MCF 10A (cell line): ENCODE results near the gene ZNF771. TPM values are rescaled to one million over a fixed set of nuclear protein-coding genes. Genes with fewer than 3 reads are reported as not detected.
"Not testable (repeated sequence)": the region's sequence is repeated elsewhere in the genome, so short reads cannot be mapped to it uniquely, and the experiment has no call there.

Source experiments
- BruUV-seq: library from RNA; stranded (reverse); fragments of 400-500 nt; replicated peaks from 2 replicates; lab custom pipeline; 2021; lab: Mats Ljungman, UMichigan
- CTCF ChIA-PET: fragments of 300-600 bp; sonication (Branson Sonifier 250); formaldehyde crosslinking; extraction: SDS; loops from one replicate; lab custom pipeline; 2021; ENCODE audit warnings: antibody characterized with exemption, inconsistent platforms; lab: Yijun Ruan, JAX
- POLR2A ChIA-PET: fragments of 300-600, 350-650 bp; sonication (Branson Sonifier 250); formaldehyde crosslinking; extraction: SDS; loops from one replicate; lab custom pipeline; 2020; ENCODE audit warnings: antibody characterized with exemption, inconsistent platforms; lab: Yijun Ruan, JAX
- DNase-seq: peaks from one replicate; pipeline ENCODE4 v3.0.0-alpha.2; 2018; ENCODE audit not compliant: unreplicated experiment
- H3K27ac Mint-ChIP-seq: one replicate; pipeline ENCODE4 v1.8.0; 2022; ENCODE audit warnings: mild to moderate bottlenecking, low read depth, mixed read lengths; ENCODE audit not compliant: unreplicated experiment
- H3K27me3 Mint-ChIP-seq: one replicate; pipeline ENCODE4 v1.8.0; 2022; ENCODE audit warnings: mixed read lengths; ENCODE audit not compliant: insufficient read depth, unreplicated experiment
- H3K36me3 Mint-ChIP-seq: one replicate; pipeline ENCODE4 v1.8.0; 2022; ENCODE audit warnings: mild to moderate bottlenecking, moderate library complexity, mixed read lengths; ENCODE audit not compliant: insufficient read depth, unreplicated experiment
- H3K4me1 Mint-ChIP-seq: one replicate; pipeline ENCODE4 v1.8.0; 2022; ENCODE audit warnings: mixed read lengths; ENCODE audit not compliant: insufficient read depth, unreplicated experiment
- H3K4me3 Mint-ChIP-seq: one replicate; pipeline ENCODE4 v1.8.0; 2022; ENCODE audit warnings: mild to moderate bottlenecking, moderate library complexity, mixed read lengths; ENCODE audit not compliant: unreplicated experiment
- H3K9me3 Mint-ChIP-seq: one replicate; pipeline ENCODE4 v1.8.0; 2022; ENCODE audit warnings: mixed read lengths; ENCODE audit not compliant: unreplicated experiment
- intact Hi-C: fragments of 100-400 bp; cut with micrococcal nuclease; formaldehyde crosslinking; loops from 2 replicates; pipeline ENCODE4 v1.14.1; 2022
- total RNA-seq: library from RNA; stranded (reverse); gene quantifications from 2 replicates; pipeline ENCODE4 v1.2.3, GENCODE V29; 2022
- TF ChIP-seq, protein P1 (sequence below): fragments of 200-600 bp; IDR thresholded peaks from one replicate; pipeline ENCODE4 v1.8.0; 2022; ENCODE audit warnings: antibody characterized with exemption, mild to moderate bottlenecking; ENCODE audit not compliant: unreplicated experiment

ZNF771 gene
- total RNA-seq, 1 experiment from 2014 or later, result 8.3 TPM

DNA sequence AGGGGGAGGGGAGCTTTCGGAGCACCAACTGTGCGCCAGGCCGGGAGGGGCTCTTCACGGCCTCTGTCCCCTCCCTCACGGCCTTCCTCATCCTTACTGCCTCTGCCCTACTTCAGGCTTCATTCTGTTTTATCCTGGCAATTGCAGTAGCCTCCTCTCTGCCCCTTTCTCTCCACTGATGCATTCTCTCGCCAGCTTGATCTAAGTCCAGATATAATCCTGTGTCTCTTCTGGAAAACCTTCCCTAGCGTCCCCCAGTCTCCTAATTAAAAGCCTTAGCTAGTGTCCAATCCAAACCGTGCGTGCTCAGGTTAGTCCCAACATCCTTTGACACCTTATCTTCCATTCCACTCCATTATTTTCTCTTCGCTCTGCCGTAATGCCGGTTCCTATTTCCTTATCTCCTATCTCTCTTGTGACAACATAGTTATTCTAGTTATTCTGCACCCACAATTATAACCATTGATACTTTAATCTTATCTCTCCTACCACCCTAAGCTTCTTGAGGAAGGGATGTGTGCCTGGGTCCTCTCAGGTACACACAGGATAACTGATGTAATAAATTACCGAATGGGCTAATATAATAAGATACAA, 11.3 kb upstream of the ZNF771 start:
- Mint-ChIP-seq H3K36me3 (no peaks in the 10 kb centered on the region), H3K9me3 (no peaks in the 10 kb centered on the region), H3K4me1 (peaks cover 7% of the 10 kb centered on the region), H3K4me3 (peak overlapping the region; percentile 83), H3K27me3 (no peaks in the 10 kb centered on the region), H3K27ac (peak overlapping the region; percentile 44)
- no peak for DNase-seq
- ChIA-PET CTCF (interaction anchor here (0.6 to 2.2 kb wide), 12 partner anchors 8 to 233 kb away, joined by 3 to 11 read pairs (median 4); partner anchors contain the start of gene DCTPP1), POLR2A (interaction anchor here (1.0 to 4.8 kb wide), 12 partner anchors 11 to 297 kb away, joined by 3 to 66 read pairs (median 4); partner anchors contain the start of genes CD2BP2, ZNF688 and ZNF771)
- BruUV-seq, result no TSS peak
- intact Hi-C loops, result no loop called here
- TF ChIP-seq, protein P1, sequence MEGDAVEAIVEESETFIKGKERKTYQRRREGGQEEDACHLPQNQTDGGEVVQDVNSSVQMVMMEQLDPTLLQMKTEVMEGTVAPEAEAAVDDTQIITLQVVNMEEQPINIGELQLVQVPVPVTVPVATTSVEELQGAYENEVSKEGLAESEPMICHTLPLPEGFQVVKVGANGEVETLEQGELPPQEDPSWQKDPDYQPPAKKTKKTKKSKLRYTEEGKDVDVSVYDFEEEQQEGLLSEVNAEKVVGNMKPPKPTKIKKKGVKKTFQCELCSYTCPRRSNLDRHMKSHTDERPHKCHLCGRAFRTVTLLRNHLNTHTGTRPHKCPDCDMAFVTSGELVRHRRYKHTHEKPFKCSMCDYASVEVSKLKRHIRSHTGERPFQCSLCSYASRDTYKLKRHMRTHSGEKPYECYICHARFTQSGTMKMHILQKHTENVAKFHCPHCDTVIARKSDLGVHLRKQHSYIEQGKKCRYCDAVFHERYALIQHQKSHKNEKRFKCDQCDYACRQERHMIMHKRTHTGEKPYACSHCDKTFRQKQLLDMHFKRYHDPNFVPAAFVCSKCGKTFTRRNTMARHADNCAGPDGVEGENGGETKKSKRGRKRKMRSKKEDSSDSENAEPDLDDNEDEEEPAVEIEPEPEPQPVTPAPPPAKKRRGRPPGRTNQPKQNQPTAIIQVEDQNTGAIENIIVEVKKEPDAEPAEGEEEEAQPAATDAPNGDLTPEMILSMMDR, result no peak

DNA sequence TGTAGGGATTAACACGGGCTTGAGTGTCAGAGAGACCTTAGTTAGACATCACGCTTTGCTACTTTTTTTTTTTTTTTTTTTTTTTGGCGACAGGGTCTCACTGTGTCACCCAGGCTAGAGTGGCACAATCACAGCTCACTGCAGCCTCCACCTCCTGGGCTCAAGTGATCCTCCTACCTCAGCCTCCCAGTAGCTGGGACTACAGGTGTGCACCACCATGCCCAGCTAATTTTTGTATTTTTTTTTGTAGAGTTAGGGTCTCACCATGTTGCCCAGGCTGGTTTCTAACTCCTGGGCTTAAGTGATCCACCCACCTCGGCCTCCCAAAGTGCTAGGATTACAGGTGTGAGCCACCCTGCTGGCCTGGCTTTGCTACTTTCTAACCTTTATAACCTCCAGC, 10.8 kb upstream of the ZNF771 start:
- intact Hi-C loops, H3K9me3 Mint-ChIP-seq, DNase-seq, H3K4me1 Mint-ChIP-seq, H3K27me3 Mint-ChIP-seq, H3K36me3 Mint-ChIP-seq: not testable (repeated sequence)
- ChIA-PET CTCF (interaction anchor here (0.7 to 2.2 kb wide), 7 partner anchors 9 to 232 kb away, joined by 3 to 11 read pairs (median 6); no protein-coding TSS in a partner anchor), POLR2A (interaction anchor here (1.0 to 4.8 kb wide), 9 partner anchors 10 to 297 kb away, joined by 3 to 66 read pairs (median 4); partner anchors contain the start of genes CD2BP2 and ZNF771)
- H3K27ac Mint-ChIP-seq, result peak overlapping the region; percentile 44
- H3K4me3 Mint-ChIP-seq, result peak overlapping the region; percentile 83
- TSS peak; percentile 42 for BruUV-seq

DNA sequence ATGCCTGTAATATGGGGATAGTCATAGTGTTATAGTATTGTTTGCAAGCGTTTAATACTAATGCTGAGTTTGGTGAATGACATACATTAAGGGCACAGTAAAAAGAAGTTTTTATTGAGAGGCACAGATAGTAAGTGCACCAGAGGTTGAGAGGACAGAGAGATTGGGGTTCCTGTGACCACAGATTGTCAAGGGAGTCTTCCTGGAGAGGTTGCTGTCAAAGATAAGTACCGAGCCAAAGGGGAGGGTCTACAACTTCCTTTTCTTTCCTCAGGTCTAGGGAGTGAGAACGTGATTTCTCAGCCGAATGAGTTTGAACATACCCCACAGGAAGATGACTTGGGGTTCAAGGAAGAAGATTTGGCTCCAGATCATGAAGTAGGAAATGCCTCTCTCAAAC, 10.3 kb upstream of the ZNF771 start:
- no TSS peak for BruUV-seq
- CTCF ChIA-PET, result no interaction called here
- Mint-ChIP-seq H3K4me1 (peaks cover 7% of the 10 kb centered on the region), H3K4me3 (peak overlapping the region; percentile 83), H3K27me3 (no peaks in the 10 kb centered on the region), H3K9me3 (no peaks in the 10 kb centered on the region), H3K27ac (no peak overlapping the region), H3K36me3 (no peaks in the 10 kb centered on the region)
- TF ChIP-seq, protein P1, result no peak
- intact Hi-C loops, result no loop called here
- POLR2A ChIA-PET, result interaction anchor here (0.7 to 4.8 kb wide), 6 partner anchors 10 to 160 kb away, joined by 3 to 66 read pairs (median 4); partner anchors contain the start of genes CD2BP2 and ZNF771
- no peak for DNase-seq

DNA sequence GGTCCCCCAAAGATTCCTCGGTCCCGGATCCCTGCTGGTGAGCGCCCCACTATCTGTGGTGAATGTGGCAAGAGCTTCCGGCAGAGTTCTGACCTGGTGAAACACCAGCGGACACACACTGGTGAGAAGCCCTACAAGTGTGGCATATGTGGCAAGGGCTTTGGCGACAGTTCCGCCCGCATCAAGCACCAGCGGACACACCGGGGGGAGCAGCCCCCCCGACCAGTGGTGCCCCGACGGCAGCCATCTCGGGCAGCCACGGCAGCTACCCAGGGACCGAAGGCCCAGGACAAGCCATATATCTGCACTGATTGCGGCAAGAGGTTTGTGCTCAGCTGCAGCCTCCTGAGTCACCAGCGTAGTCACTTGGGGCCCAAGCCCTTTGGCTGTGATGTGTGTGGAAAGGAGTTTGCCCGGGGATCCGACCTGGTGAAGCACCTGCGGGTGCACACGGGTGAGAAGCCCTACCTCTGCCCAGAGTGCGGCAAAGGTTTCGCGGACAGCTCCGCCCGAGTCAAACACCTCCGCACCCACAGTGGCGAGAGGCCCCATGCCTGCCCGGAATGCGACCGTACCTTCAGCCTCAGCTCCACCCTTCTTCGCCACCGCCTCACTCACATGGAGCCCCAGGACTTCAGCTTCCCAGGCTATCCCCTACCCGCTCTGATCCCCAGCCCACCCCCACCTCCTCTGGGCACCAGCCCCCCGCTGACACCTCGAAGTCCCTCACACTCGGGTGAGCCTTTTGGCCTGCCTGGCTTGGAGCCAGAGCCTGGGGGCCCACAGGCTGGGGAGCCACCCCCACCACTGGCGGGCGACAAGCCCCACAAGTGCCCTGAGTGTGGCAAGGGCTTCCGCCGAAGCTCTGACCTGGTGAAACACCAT, 9.4 kb upstream of the ZNF771 start:
- no TSS peak for BruUV-seq
- Mint-ChIP-seq H3K27me3 (no peaks in the 10 kb centered on the region), H3K9me3 (no peaks in the 10 kb centered on the region), H3K4me1 (peaks cover 7% of the 10 kb centered on the region), H3K4me3 (no peak overlapping the region), H3K27ac (no peak overlapping the region), H3K36me3 (no peaks in the 10 kb centered on the region)
- intact Hi-C loops, result no loop called here
- ChIA-PET CTCF (interaction anchor here (0.8 to 2.7 kb wide), 3 partner anchors 11 to 231 kb away, joined by 3 to 13 read pairs (median 5); no protein-coding TSS in a partner anchor), POLR2A (interaction anchor here (0.7 to 4.8 kb wide), 4 partner anchors 9 to 159 kb away, joined by 3 to 66 read pairs (median 4); partner anchors contain the start of genes CD2BP2 and ZNF771)
- no peak for DNase-seq
- TF ChIP-seq, protein P1, result no peak
